ENCODE measurements around the gene CHD9. TPM values are rescaled to one million over a fixed set of nuclear protein-coding genes. Genes with fewer than 3 reads are reported as not detected.

CHD9 gene
- total and polyA plus RNA-seq, 9 of the 15 experiments (the other 6 are each of a cell fraction or from before 2014, with no cell fraction given), result 29.0 to 69.3 (median 40.6) TPM

DNA sequence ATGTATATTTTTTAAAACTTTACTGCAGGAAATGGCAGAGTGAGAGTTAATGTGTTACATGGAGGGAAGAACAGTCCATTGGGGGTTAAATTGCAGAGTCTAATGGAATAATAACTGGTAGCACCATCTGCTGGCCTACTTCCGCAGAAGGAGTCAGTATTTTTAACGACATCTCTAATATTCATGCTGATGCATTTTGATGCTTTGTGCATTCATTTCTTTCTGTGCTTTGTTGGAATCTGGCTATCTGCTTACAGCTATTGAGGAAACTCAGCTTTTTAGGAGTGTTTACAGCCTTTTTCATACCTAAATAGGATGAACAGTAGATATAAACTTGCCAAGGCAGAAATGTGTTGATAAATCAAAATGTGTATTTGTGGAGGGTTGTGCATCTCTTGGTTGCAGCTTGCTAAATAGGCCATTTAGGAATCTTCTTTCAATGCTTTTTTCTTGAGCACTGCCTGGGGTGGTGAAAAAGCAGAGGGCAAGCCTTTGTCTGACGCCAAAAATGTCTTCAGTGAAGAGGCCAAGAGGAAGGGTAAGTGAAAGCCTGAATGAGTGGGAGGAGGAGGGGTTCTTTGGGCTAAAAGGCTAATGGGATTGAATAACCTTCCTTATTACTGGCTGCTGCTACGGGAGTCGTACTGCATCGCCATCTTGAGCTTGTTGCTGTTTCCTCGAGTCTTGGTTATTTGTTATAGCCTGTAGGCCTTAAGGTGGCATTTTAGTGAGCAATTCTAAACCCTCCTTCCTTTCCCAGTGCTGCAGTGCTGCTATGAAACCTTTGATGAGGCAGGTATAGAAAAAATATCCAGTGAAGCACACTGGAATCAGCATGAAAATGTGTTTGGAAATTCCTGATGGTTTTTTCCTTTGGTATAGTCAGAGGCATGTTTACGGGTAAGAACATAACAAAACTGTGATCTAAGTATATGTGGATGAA is 153.3 kb downstream of the CHD9 start (continued):
- TF ChIP-seq, protein P1, sequence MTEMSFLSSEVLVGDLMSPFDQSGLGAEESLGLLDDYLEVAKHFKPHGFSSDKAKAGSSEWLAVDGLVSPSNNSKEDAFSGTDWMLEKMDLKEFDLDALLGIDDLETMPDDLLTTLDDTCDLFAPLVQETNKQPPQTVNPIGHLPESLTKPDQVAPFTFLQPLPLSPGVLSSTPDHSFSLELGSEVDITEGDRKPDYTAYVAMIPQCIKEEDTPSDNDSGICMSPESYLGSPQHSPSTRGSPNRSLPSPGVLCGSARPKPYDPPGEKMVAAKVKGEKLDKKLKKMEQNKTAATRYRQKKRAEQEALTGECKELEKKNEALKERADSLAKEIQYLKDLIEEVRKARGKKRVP (CRISPR knock-in tag; IDR thresholded peaks at IDR 0.05), result peak; percentile 32; the same call in 1 of the 2 replicates
- TF ChIP-seq, protein P2, sequence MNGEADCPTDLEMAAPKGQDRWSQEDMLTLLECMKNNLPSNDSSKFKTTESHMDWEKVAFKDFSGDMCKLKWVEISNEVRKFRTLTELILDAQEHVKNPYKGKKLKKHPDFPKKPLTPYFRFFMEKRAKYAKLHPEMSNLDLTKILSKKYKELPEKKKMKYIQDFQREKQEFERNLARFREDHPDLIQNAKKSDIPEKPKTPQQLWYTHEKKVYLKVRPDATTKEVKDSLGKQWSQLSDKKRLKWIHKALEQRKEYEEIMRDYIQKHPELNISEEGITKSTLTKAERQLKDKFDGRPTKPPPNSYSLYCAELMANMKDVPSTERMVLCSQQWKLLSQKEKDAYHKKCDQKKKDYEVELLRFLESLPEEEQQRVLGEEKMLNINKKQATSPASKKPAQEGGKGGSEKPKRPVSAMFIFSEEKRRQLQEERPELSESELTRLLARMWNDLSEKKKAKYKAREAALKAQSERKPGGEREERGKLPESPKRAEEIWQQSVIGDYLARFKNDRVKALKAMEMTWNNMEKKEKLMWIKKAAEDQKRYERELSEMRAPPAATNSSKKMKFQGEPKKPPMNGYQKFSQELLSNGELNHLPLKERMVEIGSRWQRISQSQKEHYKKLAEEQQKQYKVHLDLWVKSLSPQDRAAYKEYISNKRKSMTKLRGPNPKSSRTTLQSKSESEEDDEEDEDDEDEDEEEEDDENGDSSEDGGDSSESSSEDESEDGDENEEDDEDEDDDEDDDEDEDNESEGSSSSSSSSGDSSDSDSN (IDR thresholded peaks at IDR 0.05; ENCODE audit: borderline replicate concordance in 1 of 2, low read depth in 2 of 2, low read length in 2 of 2), result no peak
- TF ChIP-seq POLR2A (conservative IDR thresholded peaks at IDR 0.05) (peak; percentile 80), NR2C2 (CRISPR knock-in tag; IDR thresholded peaks at IDR 0.05) (no peak), NR2C2 (tag; IDR thresholded peaks at IDR 0.05) (peak; percentile 67), SRSF7 (optimal IDR thresholded peaks at IDR 0.05; ENCODE audit: low read depth, low read length) (no peak), YY1 (IDR thresholded peaks at IDR 0.05; ENCODE audit: borderline replicate concordance in 1 of 3, control insufficient read depth in 1 of 3, extremely low read depth in 1 of 3, insufficient read depth in 3 of 3, insufficient read length in 1 of 3, insufficient replicate concordance in 2 of 3, low read depth in 1 of 3, low read length in 2 of 3) (peak; percentile 57 to 95 (median 77)), GABPA (tag; conservative IDR thresholded peaks at IDR 0.05; ENCODE audit: low read depth) (peak; percentile 42), BRD9 (IDR thresholded peaks at IDR 0.05; ENCODE audit: low read depth, partially characterized antibody) (peak; percentile 36), NFYB (IDR thresholded peaks at IDR 0.05; ENCODE audit: extremely low read depth, insufficient read length) (peak; percentile 66), RAD21 (CRISPR knock-in tag; conservative IDR thresholded peaks at IDR 0.05 in 1 of 2, IDR thresholded peaks at IDR 0.05 in 1 of 2) (peak; percentile 68 to 77), CXXC5 (CRISPR knock-in tag; IDR thresholded peaks at IDR 0.05) (peak; percentile 17), MAFK (IDR thresholded peaks at IDR 0.05; ENCODE audit: low read length) (peak; percentile 12; the same call in 1 of the 2 replicates), ZNF57 (CRISPR knock-in tag; IDR thresholded peaks at IDR 0.05) (no peak)
- TF ChIP-seq, protein P3, sequence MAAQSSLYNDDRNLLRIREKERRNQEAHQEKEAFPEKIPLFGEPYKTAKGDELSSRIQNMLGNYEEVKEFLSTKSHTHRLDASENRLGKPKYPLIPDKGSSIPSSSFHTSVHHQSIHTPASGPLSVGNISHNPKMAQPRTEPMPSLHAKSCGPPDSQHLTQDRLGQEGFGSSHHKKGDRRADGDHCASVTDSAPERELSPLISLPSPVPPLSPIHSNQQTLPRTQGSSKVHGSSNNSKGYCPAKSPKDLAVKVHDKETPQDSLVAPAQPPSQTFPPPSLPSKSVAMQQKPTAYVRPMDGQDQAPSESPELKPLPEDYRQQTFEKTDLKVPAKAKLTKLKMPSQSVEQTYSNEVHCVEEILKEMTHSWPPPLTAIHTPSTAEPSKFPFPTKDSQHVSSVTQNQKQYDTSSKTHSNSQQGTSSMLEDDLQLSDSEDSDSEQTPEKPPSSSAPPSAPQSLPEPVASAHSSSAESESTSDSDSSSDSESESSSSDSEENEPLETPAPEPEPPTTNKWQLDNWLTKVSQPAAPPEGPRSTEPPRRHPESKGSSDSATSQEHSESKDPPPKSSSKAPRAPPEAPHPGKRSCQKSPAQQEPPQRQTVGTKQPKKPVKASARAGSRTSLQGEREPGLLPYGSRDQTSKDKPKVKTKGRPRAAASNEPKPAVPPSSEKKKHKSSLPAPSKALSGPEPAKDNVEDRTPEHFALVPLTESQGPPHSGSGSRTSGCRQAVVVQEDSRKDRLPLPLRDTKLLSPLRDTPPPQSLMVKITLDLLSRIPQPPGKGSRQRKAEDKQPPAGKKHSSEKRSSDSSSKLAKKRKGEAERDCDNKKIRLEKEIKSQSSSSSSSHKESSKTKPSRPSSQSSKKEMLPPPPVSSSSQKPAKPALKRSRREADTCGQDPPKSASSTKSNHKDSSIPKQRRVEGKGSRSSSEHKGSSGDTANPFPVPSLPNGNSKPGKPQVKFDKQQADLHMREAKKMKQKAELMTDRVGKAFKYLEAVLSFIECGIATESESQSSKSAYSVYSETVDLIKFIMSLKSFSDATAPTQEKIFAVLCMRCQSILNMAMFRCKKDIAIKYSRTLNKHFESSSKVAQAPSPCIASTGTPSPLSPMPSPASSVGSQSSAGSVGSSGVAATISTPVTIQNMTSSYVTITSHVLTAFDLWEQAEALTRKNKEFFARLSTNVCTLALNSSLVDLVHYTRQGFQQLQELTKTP (IDR thresholded peaks at IDR 0.05; ENCODE audit: low read depth in 1 of 2, partially characterized antibody in 2 of 2), result peak in 1 of 2 experiments; percentile 43
- TF ChIP-seq, protein P4, sequence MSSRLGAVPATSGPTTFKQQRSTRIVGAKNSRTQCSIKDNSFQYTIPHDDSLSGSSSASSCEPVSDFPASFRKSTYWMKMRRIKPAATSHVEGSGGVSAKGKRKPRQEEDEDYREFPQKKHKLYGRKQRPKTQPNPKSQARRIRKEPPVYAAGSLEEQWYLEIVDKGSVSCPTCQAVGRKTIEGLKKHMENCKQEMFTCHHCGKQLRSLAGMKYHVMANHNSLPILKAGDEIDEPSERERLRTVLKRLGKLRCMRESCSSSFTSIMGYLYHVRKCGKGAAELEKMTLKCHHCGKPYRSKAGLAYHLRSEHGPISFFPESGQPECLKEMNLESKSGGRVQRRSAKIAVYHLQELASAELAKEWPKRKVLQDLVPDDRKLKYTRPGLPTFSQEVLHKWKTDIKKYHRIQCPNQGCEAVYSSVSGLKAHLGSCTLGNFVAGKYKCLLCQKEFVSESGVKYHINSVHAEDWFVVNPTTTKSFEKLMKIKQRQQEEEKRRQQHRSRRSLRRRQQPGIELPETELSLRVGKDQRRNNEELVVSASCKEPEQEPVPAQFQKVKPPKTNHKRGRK (tag; IDR thresholded peaks at IDR 0.05), result no peak
